Natural killer cell treated with Interleukin-12 subunit alpha and Interleukin-12 subunit beta and Interleukin-15 and Interleukin-18, amount 100 ng/mL, for 72 hours (primary cell): ENCODE measurements around the gene SCUBE2. TPM values are rescaled to one million over a fixed set of nuclear protein-coding genes. Genes with fewer than 3 reads are reported as not detected.
A peak's percentile ranks its signal among the peaks of the same experiment; 100 is the strongest.
"Not testable (repeated sequence)": the region's sequence is repeated elsewhere in the genome, so short reads cannot be mapped to it uniquely, and the experiment has no call there.

Source experiments
- ATAC-seq, 2 donors: fragments of 150-1000 bp; cut with Tn5 transposase in 1 of 2; sonication (Bioruptor Pico), chemical (Tn5 transposase) in 1 of 2; 2 replicates each; pipeline ENCODE4 v1.10.0; 2021
- DNase-seq: peaks from one replicate; pipeline ENCODE4 v3.0.0; 2022; ENCODE audit warnings: low spot score
- H3K27ac Mint-ChIP-seq, 2 donors: 1 replicate in 1 of 2; 2 replicates in 1 of 2; pipeline ENCODE4 v1.8.0; 2022; ENCODE audit warnings: mixed read lengths in 2 of 2, mild to moderate bottlenecking in 1 of 2, moderate library complexity in 1 of 2
- H3K27me3 Mint-ChIP-seq, 2 donors: 1 replicate in 1 of 2; 2 replicates in 1 of 2; pipeline ENCODE4 v1.8.0; 2022; ENCODE audit warnings: mixed read lengths in 2 of 2
- H3K36me3 Mint-ChIP-seq: one replicate; pipeline ENCODE4 v1.8.0; 2022; ENCODE audit warnings: mixed read lengths
- H3K4me1 Mint-ChIP-seq, 2 donors: 1 replicate in 1 of 2; 2 replicates in 1 of 2; pipeline ENCODE4 v1.8.0; 2022; ENCODE audit warnings: low read depth in 2 of 2, mixed read lengths in 2 of 2, mild to moderate bottlenecking in 1 of 2
- H3K4me3 Mint-ChIP-seq: one replicate; pipeline ENCODE4 v1.8.0; 2022; ENCODE audit warnings: mixed read lengths
- H3K9me3 Mint-ChIP-seq: 2 replicates; pipeline ENCODE4 v1.8.0; 2022; ENCODE audit warnings: mixed read lengths
- total RNA-seq, 2 donors: library from RNA; stranded (reverse); gene quantifications; one replicate each; pipeline ENCODE4 v1.2.3, GENCODE V29; 2022

SCUBE2 gene
- total RNA-seq, 2 donors from 2014 or later = 0.40 TPM; not detected in 1

GRCh38 chr11:8988329-8989234 lies 102.8 kb downstream of the SCUBE2 start:
- peak; percentile 59 to 64 for ATAC-seq
- DNase-seq = no peak
- Mint-ChIP-seq H3K36me3 (no peaks in the 10 kb centered on the region), H3K4me3 (no peak overlapping the region), H3K27me3 (peaks cover 4 to 10% of the 10 kb centered on the region in 2 donors), H3K4me1 (peaks cover 0 to 2% of the 10 kb centered on the region in 2 donors), H3K27ac (no peak overlapping the region), H3K9me3 (no peaks in the 10 kb centered on the region)

DNA sequence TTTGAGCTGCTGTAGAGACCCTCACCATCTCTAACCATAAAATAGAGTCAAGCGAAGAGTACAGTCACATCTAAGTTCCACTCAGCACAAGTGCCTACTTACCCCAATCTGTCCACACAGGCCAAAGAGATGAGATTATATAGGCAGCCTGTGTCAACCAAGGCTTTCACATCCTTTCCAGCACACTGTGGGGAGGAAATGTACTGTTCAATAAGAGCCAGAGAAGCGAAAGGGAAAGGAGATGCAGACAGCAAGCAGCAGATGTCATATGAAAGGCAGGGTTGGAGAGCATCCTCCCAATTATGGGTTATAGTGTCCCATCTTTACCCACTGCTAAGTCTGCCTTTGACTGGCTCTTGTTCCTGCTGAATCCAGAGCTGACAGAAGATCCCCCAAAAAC lies 104.0 kb downstream of the SCUBE2 start:
- Mint-ChIP-seq H3K9me3 (no peaks in the 10 kb centered on the region), H3K36me3 (no peaks in the 10 kb centered on the region), H3K4me3 (no peak overlapping the region), H3K27me3 (peaks cover 4 to 10% of the 10 kb centered on the region in 2 donors), H3K4me1 (peaks cover 0 to 2% of the 10 kb centered on the region in 2 donors), H3K27ac (no peak overlapping the region)
- ATAC-seq (peak in 1 of 2 donors; percentile 49), DNase-seq (no peak)

DNA sequence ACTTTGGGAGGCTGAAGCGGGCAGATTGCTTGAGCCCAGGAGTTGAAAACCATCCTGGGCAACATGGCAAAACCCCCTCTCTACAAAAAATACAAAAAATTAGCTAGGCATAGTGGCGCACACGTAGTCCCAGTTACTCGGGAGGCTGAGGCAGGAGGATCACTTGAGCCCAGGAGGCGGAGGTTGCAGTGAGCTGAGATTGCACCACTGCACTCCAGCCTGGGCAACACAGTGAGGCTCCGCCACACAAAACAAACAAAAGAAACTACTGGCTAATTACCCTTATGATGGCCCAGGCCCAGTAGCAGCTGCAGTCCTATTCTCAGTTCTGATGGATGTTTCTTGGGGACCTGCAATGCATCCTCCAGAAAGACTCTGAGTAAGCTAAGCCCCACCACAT lies 104.6 kb downstream of the SCUBE2 start:
- H3K4me1 Mint-ChIP-seq, H3K36me3 Mint-ChIP-seq: not testable (repeated sequence)

DNA sequence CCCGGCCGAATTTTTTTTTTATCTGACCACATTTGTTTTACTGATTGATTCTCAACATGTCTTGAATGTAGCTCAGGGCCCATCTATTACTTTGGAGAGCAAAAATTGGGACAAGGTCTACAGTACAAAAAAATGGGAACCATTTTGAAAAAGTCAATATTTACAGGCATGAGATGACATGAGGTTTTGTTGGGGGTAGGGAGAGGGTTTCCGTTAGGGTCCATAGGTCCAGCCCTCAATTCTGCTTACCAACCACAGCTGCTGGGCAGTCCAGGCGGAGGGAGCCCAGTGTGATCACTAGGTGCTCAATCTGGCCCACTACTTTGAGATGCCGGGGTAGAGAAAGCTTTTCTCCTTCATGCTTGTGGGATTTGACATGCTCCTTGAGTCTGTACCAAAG lies 105.9 kb downstream of the SCUBE2 start:
- H3K27me3 Mint-ChIP-seq = no peaks in the 10 kb centered on the region
- no peak for DNase-seq
- ATAC-seq = no peak
- no peak overlapping the region for H3K27ac Mint-ChIP-seq
- no peaks in the 10 kb centered on the region for H3K36me3 Mint-ChIP-seq
- no peak overlapping the region for H3K4me3 Mint-ChIP-seq
- no peaks in the 10 kb centered on the region for H3K9me3 Mint-ChIP-seq
- H3K4me1 Mint-ChIP-seq = peaks cover 0 to 2% of the 10 kb centered on the region in 2 donors

More for the DNA sequence above, 104.6 kb downstream of the SCUBE2 start:
- H3K9me3 Mint-ChIP-seq, H3K4me3 Mint-ChIP-seq, H3K27me3 Mint-ChIP-seq, ATAC-seq, DNase-seq, H3K27ac Mint-ChIP-seq: not testable (repeated sequence)

GRCh38 chr11:8983552-8983951 lies 107.8 kb downstream of the SCUBE2 start:
- Mint-ChIP-seq H3K27ac (no peak overlapping the region), H3K4me1 (peaks cover 0 to 2% of the 10 kb centered on the region in 2 donors), H3K36me3 (no peaks in the 10 kb centered on the region), H3K27me3 (no peaks in the 10 kb centered on the region), H3K9me3 (no peaks in the 10 kb centered on the region), H3K4me3 (no peak overlapping the region)
- ATAC-seq = peak in 1 of 2 donors; percentile 77
- no peak for DNase-seq

DNA sequence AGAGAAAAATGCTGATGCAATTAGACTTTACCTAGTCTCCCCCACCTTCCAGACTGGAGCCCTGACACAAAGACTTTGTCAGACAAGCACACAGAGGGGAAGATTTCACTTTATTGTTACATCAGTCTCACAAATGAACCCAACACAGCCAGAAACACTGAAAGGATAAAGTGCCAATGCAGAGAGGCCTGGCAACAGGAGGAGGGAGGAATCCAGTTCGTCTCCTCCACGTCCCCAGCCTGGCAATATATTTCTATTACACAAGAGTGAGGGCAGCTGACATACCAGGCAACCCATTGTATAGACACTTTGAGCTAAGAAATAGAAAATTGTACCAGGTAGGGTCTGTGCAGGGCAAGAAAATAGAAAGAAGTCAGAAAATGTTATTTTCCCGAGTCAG lies 110.9 kb downstream of the SCUBE2 start:
- Mint-ChIP-seq H3K9me3 (no peaks in the 10 kb centered on the region), H3K4me3 (no peak overlapping the region), H3K4me1 (peaks cover 0 to 2% of the 10 kb centered on the region in 2 donors), H3K27ac (no peak overlapping the region), H3K27me3 (no peaks in the 10 kb centered on the region), H3K36me3 (no peaks in the 10 kb centered on the region)
- ATAC-seq = no peak
- DNase-seq = no peak

DNA sequence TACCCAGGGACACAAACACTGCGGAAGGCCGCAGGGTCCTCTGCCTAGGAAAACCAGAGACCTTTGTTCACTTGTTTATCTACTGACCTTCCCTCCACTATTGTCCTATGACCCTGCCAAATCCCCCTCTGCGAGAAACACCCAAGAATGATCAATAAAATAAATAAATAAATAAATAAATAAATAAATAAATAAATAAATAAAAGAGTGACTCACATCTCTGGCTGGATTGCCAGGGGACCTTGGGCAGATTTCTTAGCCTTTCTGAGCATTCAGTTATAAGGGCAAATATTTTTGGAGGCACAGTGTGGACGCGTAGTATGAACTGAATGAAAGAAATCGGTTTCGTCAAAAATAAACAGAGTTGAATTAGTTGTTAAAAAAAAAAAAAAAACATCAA lies 112.0 kb downstream of the SCUBE2 start:
- not testable (repeated sequence) for H3K36me3 Mint-ChIP-seq, H3K4me3 Mint-ChIP-seq, H3K4me1 Mint-ChIP-seq, H3K27me3 Mint-ChIP-seq, H3K9me3 Mint-ChIP-seq, ATAC-seq, H3K27ac Mint-ChIP-seq, DNase-seq

GRCh38 chr11:8973121-8973520 lies 118.3 kb downstream of the SCUBE2 start:
- H3K4me1 Mint-ChIP-seq = no peaks in the 10 kb centered on the region
- DNase-seq = no peak
- no peak overlapping the region for H3K4me3 Mint-ChIP-seq
- no peaks in the 10 kb centered on the region for H3K27me3 Mint-ChIP-seq
- no peak for ATAC-seq
- no peak overlapping the region for H3K27ac Mint-ChIP-seq
- H3K36me3 Mint-ChIP-seq = no peaks in the 10 kb centered on the region
- H3K9me3 Mint-ChIP-seq = no peaks in the 10 kb centered on the region

- ATAC-seq (no peak), DNase-seq (no peak)
- no peaks in the 10 kb centered on the region for H3K36me3 Mint-ChIP-seq
- H3K4me1 Mint-ChIP-seq = no peaks in the 10 kb centered on the region
- no peak overlapping the region for H3K27ac Mint-ChIP-seq
- no peaks in the 10 kb centered on the region for H3K9me3 Mint-ChIP-seq
- no peaks in the 10 kb centered on the region for H3K27me3 Mint-ChIP-seq
- H3K4me3 Mint-ChIP-seq = no peak overlapping the region
Observed at GRCh38 chr11:8971924-8972316, 119.5 kb downstream of the SCUBE2 start.

GRCh38 chr11:8971196-8971923 lies 120.0 kb downstream of the SCUBE2 start:
- Mint-ChIP-seq H3K27me3 (no peaks in the 10 kb centered on the region), H3K36me3 (no peaks in the 10 kb centered on the region), H3K9me3 (no peaks in the 10 kb centered on the region), H3K4me1 (no peaks in the 10 kb centered on the region), H3K27ac (no peak overlapping the region), H3K4me3 (no peak overlapping the region)
- DNase-seq (no peak), ATAC-seq (no peak)

Other genes with a start within 250 kb of the SCUBE2 start
- gene AKIP1, start 180.4 kb downstream of the SCUBE2 start, total RNA-seq = 10 to 100 TPM; 14.8 to 18.0 TPM
- gene C11orf16, start 158.7 kb downstream of the SCUBE2 start, total RNA-seq = not detected
- gene ASCL3, start 148.6 kb downstream of the SCUBE2 start, total RNA-seq = not detected
- gene TMEM9B, start 127.2 kb downstream of the SCUBE2 start, total RNA-seq = 10 to 100 TPM; 24.1 to 42.7 TPM
- gene NRIP3, start 87.6 kb downstream of the SCUBE2 start, total RNA-seq = 1 to 10 TPM; 1.7 to 2.7 TPM
- 100 to 1,000 TPM in 1 of 2 donors, 10 to 100 TPM in 1; 69.8 to 200 TPM for gene DENND5A, start 173.8 kb upstream of the SCUBE2 start, total RNA-seq
- 10 to 100 TPM; 25.9 to 33.5 TPM for gene TMEM41B, start 223.0 kb upstream of the SCUBE2 start, total RNA-seq